ENCODE data around the gene SMIM32. TPM values are rescaled to one million over a fixed set of nuclear protein-coding genes. Genes with fewer than 3 reads are reported as not detected.

Gene SMIM32
- total and polyA plus RNA-seq, 2 of the 13 experiments (the other 11 are each of a cell fraction or from before 2014, with no cell fraction given) = 0.15 to 0.20 TPM

- 8% methylated on average over 2 of the region's 4 CpGs for WGBS (ENCODE audit: low lambda C conversion rate)
- DNase-seq (ENCODE audit: low spot score) (no peak), ATAC-seq (no peak), FAIRE-seq (no peak)
- Histone ChIP-seq H3K27me3 (ENCODE audit: control insufficient read depth in 1 of 2, insufficient read depth in 2 of 2, low read length in 2 of 2) (peaks cover 0 to 27% of the 10 kb centered on the region in 2 experiments; a peak in 2 of 5 replicates), H3K4me2 (ENCODE audit: low read depth, low read length) (no peak overlapping the region), H3K79me2 (ENCODE audit: insufficient read depth, low read length) (no peaks in the 10 kb centered on the region), H3K9me3 (ENCODE audit: low read length) (no peaks in the 10 kb centered on the region), H3K4me1 (ENCODE audit: insufficient read depth, low read length) (no peaks in the 10 kb centered on the region), H3K27ac (ENCODE audit: extremely low read length, insufficient read depth, low read length) (no peak overlapping the region), H4K20me1 (ENCODE audit: insufficient read depth, low read length) (no peaks in the 10 kb centered on the region), H3K36me3 (replicated peaks in 1 of 2; ENCODE audit: control insufficient read depth in 1 of 2, insufficient read depth in 2 of 2, low read length in 2 of 2) (no peaks in the 10 kb centered on the region), H3K9ac (ENCODE audit: insufficient read depth, low read depth, low read length) (no peak overlapping the region), H3K4me3 (replicated peaks in 1 of 3; ENCODE audit: insufficient read depth in 1 of 3, low read depth in 2 of 3, low read length in 3 of 3) (no peak overlapping the region), H2AFZ (ENCODE audit: low read length) (no peak overlapping the region)
- in situ Hi-C loops (cut with HindIII; ENCODE audit: extremely low pct_ligation_motif_present, low pct_unique_long_range_greater_than_20kb) (no loop called here), intact Hi-C loops (cut with micrococcal nuclease; ENCODE audit: unreplicated experiment) (no loop called here)
- ChIA-PET POLR2A (no interaction called here), CTCF (ENCODE audit: low intra/inter-chr PET ratio, low total read pairs) (no interaction called here)
- TF ChIP-seq KLF15 (CRISPR knock-in tag; IDR thresholded peaks at IDR 0.05; ENCODE audit: borderline replicate concordance) (no peak), MXD4 (CRISPR knock-in tag; IDR thresholded peaks at IDR 0.05) (no peak), TCF12 (IDR thresholded peaks at IDR 0.05) (no peak), TCF12 (CRISPR knock-in tag; IDR thresholded peaks at IDR 0.05) (no peak), CREB1 (IDR thresholded peaks at IDR 0.05) (no peak), CREB1 (CRISPR knock-in tag; IDR thresholded peaks at IDR 0.05) (no peak), TP53 (CRISPR knock-in tag; conservative IDR thresholded peaks at IDR 0.05) (no peak), GLI4 (CRISPR knock-in tag; IDR thresholded peaks at IDR 0.05; ENCODE audit: borderline replicate concordance) (no peak), PRPF4 (IDR thresholded peaks at IDR 0.05; ENCODE audit: low read depth, low read length, poor library complexity, severe bottlenecking) (no peak), TAF15 (IDR thresholded peaks at IDR 0.05; ENCODE audit: low read depth, low read length, poor library complexity, severe bottlenecking) (no peak), ZNF292 (CRISPR knock-in tag; IDR thresholded peaks at IDR 0.05; ENCODE audit: borderline replicate concordance, low read depth) (no peak), ZNF687 (CRISPR knock-in tag; IDR thresholded peaks at IDR 0.05) (no peak), ZNF354B (CRISPR knock-in tag; IDR thresholded peaks at IDR 0.05) (no peak), JARID2 (CRISPR knock-in tag; IDR thresholded peaks at IDR 0.05; ENCODE audit: insufficient replicate concordance) (no peak), ZNF558 (CRISPR knock-in tag; IDR thresholded peaks at IDR 0.05; ENCODE audit: borderline replicate concordance) (no peak), ZNF660 (CRISPR knock-in tag; IDR thresholded peaks at IDR 0.05; ENCODE audit: borderline replicate concordance, low read depth) (no peak), NFIC (IDR thresholded peaks at IDR 0.05; ENCODE audit: low read length) (no peak), JUND (CRISPR knock-in tag; IDR thresholded peaks at IDR 0.05) (no peak), MIXL1 (CRISPR knock-in tag; IDR thresholded peaks at IDR 0.05) (no peak)
- no TSS peak for BruUV-seq (replicated peaks)
Observed at GRCh38 chr5:136215812-136216211, 22.9 kb upstream of the SMIM32 start.
